ENCODE measurements around the gene FAM114A1.

FAM114A1 gene

GRCh38 chr4:38867478-38868058 is at the start of gene FAM114A1:
TSS of gene FAM114A1 (plus strand) at chr4:38867806. CDS start at chr4:38878079, 10,273 bp downstream.
- peak; percentile 6 for DNase-seq

DNA sequence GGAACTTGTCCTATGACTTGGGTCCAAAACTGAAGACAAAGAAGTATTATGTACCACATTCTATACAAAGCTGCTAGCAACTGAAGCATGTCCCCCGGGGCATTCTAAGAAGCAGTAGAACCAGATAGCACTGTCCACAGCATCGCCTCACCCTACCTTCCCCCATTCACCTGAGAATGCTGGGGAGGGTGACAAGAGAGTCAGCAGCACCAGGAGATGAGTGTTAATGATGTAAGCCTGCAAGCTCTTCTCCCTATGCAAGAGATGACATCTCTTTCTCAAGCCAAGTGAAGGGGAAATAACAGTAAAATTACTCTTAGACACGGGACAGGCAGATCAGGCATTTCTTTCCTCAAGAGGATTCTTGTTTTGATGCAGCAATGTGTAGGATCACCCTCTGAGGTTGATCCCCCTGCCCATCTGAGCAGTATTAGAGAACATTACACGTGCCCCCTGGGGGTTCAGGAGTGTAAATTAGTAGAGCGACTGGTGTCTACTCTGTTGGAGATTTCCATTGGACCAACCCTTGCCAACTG is 49.1 kb upstream of the FAM114A1 start:
- no peak for DNase-seq

DNA sequence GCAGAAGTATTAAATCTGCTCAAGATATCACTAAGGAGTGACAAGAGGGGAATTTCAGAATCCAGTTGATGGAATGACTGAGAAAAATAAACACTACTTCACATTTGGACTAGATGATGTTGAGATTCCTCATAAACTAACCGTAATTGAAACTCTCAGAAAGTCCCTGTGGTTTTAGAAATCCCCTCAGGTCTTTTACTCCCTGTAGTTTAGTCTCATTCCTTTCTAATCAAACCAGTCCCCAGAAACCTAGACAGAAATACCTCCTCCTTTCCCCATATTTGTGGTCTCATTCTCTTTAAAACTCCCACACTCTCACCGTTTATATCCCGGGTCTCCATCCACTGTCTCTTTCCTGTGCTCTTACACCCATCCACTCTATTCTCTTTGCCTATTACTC is 48.0 kb upstream of the FAM114A1 start:
- no peak for DNase-seq

- DNase-seq: no peak
Measured at GRCh38 chr4:38820329-38821061, 47.1 kb upstream of the FAM114A1 start.

DNA sequence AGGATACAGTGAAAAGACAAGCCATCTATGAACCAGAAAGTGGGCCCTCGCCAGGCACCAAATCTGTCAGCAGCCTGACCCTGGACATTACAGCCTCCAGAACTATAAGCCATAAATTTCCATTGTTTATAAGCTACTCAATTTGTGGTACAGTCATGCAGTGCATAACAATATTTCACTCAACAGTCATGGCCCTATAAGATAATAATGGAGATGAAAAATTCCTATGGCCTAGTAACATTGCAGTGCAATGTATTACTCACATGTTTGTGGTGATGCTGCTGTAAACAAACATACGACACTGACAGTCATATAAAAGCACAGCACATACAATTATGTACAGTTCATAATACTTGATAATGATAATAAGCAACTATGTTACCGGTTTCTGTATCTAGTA is 45.9 kb upstream of the FAM114A1 start:
- DNase-seq: no peak

DNA sequence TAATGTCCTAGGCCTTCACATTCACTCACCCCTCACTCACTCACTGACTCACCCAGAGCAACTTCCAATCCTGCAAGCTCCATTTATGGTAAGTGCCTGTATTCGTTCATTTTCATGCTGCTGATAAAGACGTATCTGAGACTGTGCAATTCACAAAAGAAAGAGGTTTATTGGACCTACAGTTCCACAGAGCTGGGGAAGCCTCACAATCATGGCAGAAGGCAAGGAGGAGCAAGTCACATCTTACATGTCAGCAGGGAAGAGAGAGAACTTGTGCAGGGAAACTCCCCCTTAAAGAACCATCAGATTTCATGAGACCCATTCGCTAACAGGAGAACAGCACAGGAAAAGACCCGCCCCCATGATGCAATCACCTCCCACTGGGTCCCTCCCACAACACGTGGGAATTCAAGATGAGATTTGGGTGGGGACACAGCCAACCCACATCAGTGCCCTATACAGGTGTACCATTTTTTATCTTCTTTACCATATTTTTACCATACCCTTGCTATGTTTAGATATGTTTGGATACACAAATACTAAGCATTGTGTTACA is 44.8 kb upstream of the FAM114A1 start:
- DNase-seq: no peak

DNA sequence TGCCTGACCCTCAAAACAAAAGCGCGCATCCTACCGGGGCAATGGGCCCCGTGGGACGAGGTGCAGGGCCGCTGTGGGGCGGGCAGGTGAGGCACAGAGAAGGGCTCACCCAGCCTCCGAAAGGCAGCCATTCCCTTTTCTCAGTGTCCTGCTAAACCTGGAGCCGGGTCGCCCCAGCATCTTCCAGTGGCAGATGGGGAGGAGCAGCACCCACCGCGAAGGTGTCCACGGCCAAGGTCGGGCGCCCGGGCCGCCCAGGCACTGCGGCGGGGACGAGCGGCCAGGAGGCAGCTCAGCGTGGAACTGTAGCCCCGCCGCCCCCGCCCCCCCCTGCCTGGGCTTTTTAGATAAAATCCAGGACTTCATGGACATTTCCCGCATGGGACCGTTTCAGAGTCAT is 43.8 kb upstream of the FAM114A1 start:
- no peak for DNase-seq

DNA sequence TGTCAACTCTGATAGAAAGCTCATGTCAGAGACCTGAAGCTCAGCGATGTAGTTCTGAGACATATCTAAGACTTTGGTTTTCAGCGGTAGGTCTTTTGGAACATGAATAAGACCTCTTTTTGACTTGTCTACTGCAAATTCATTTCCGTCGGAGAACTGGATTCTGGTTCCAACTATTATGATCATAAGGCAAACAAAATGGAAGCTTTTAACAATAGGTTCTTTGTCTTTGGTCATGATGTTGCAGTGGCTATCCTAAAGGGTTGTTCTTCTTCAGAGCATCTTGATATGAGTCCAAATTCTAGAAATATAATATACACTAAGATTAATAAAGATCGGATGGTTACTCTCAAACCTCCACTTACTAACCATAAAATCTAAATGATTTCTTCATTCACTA is 38.4 kb upstream of the FAM114A1 start:
- no peak for DNase-seq

DNA sequence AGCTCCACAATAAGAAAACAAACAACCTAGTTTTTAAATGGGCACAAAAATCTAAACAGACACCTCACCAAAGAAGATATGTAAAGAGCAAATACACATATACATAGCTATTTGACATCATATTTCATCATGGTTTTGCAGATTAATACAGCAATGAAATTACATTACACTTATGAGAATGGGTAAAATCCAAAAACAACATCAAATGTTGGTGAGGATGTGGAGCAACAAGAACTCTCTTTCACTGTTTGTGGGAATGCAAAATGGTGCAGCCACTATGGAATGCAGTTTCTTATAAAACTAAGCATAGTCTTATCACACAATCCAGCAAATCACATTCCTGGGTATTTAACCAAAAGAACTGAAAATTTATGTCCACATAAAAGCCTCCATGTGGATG is 36.0 kb upstream of the FAM114A1 start:
- no peak for DNase-seq

DNA sequence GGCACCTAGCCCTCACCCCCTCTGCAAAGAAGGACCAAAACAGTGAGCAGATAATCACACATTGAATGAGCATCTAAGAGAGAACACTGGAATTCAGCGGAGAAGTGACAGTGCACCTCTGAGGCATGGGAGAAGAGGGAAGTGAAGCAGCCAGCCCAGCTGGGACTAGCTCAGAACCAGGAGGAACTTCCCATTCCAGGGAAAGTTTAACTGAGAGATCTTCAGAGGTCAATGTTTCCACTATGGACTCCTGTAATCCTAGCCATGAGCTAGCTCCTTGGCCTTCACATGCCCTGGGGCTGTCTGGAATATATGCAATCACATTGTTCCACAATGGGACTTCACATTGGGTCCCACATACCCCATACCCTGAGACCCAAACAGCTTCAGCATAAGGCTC is 35.4 kb upstream of the FAM114A1 start:
- no peak for DNase-seq

DNA sequence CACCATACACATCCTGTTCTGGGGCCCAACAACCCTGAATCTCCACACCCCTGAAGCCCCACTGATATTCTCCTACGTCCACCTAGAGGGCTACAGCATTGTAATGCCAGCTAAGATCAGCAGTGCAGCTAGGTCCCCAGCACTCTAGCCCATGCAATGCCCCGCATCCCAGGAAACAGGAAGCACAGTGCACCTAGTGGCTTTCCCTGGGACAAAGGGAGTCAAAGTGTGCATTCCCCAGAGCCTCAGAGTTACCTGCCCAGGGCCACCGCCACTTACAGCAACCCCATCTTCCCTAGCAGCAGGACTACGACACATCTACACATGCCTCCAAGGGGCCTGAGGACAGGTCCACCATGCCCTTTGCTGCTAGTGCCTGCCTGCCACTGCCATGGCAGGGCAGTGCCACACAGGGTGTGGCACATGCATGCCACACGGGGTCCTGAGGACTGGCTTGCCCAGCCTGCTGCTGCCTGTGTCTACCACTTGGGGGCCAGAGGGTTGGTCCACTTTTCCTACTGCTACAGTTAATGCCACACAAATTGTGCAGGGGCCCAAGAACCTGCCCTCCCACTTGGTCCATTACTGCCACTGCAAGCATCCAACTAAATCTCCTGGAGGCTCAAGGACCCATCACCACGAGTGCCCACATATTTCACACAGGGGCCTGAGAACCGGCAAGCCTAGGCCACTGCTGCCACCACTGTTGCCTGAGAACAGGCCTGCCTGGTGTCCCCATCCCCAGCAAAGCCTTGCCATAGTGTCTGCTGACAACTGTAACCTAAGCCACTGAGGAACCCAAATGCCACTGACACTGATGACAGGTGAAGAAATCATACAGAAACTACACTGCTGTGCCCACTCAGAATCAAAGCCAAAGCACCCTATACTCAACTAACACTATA is 34.7 kb upstream of the FAM114A1 start:
- no peak for DNase-seq

- no peak for DNase-seq
Measured at GRCh38 chr4:38834570-38834969, 33.0 kb upstream of the FAM114A1 start.

- no peak for DNase-seq
Measured at GRCh38 chr4:38837334-38837733, 30.3 kb upstream of the FAM114A1 start.

DNA sequence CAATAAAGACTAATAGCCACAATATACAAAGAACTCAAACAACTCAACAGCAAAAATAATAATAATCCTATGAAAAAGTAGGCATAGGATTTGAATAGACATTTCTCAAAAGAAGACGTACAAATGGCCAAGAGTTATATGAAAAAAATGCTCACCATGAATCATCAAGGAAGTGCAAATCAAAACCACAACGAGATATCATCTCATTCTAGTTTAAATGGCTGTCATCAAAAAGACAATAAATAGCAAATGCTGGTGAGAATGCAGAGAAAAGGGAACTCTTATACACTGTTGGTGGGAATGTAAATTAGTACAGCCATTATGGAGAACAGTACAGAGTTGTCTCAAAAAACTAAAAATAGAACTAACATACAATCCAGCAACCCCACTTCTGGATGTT is 29.8 kb upstream of the FAM114A1 start:
- no peak for DNase-seq

DNA sequence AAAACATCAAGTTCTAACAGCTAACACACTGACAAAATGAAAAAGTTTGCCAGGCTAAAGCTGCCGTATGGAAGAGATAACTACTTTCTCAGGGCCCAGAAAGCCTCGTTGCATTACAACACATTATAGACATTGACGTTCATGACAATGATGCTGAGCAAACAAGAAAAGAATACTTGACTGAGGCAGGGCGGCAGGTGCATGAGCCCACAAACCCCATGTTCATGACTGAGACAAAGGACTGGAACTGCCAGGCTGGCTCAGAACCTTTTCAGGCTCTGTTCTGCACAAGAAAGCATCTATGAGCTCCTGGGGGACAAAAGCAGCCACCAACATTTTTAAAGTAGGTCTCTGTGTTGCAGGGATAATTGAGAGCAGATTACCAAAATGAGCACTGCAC is 24.6 kb upstream of the FAM114A1 start:
- DNase-seq: no peak

- DNase-seq: no peak
Measured at GRCh38 chr4:38846015-38846414, 21.6 kb upstream of the FAM114A1 start.

DNA sequence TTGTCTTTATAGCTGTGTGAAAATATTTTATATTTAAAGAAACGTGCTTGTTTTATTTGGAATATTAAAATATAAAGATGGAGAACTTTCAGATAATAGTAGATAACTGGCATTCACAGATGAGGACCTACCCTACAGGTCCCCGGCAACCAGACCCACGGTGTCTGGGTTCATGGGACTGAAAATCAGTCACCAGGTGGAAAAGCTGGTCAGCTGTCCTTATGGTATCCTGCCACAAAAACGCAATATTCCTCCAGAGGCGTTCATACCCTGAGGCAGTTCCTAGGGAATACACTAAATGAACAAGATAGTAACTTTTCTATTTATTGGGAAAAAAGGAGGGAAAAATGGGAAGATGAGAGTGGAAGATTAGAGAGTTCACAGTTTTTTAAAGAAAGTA is 12.1 kb upstream of the FAM114A1 start:
- no peak for DNase-seq

DNA sequence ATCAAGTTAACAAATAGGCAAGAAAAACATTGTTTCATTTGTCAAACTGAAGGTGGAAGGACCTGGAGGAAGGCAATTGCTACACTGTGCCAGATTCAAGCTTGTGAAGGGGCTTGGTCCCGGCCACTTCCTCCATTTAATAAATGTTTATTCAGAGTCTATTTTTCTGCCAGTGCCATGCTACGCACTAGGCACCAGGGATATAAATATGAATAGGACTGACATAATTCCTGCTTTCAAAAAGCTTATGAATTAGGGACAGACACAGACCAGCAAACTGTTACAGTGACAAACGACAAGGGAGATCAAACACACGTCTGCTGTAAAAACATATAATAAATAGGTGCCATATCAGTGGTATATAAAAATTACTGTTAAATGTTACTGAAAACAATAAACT is 11.6 kb upstream of the FAM114A1 start:
- DNase-seq: no peak

- DNase-seq: peak; percentile 74
Measured at GRCh38 chr4:38856524-38857337, 10.9 kb upstream of the FAM114A1 start, which contains the start of gene TLR6. TSS of gene TLR6 (minus strand) at chr4:38856817. CDS start at chr4:38829473, 27,344 bp downstream.

- no peak for DNase-seq
Measured at GRCh38 chr4:38857354-38858096, 10.1 kb upstream of the FAM114A1 start.

DNA sequence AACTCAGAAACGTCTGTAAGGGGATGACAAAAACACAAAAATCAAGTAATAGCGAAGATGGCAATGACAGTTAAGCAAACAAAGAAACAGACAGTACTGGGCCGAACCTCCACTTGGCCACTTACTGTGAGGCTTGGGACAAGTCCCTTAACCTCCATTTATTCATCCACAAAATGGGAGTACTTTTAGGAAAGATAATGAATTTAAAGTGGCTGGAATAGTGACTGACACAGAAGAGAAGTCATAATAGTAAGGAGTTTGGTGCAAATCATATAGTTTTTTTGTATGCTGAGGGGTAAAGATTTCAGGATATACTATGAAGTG is 9.5 kb upstream of the FAM114A1 start:
- DNase-seq: no peak

DNA sequence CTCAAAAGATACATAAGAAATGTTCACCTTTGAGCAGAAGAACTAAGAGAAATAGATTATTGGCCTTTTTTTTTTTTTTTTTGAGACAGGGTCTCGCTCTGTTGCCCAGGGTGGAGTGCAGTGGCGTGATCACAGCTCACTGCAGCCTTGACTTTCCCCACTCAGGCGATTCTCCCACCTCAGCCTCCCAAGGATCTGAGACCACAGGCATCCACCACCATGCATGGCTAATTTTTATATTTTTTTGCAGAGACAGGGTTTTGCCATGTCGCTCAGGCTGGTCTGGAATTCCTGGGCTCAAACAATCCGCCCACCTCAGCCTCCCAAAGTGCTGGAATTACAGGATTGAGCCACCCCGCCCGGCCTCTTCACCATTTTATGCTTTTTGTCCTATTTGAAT is 8.1 kb upstream of the FAM114A1 start:
- DNase-seq: no peak

Measured in activated gamma-delta T cell treated with Interleukin-2 at 50 U/mL for 16 hours (primary cell).